ENCODE data around the gene CAAP1. TPM values are rescaled to one million over a fixed set of nuclear protein-coding genes. Genes with fewer than 3 reads are reported as not detected.

Gene CAAP1
- total and polyA plus RNA-seq, 4 donors = 8.9 to 19.6 (median 11.3) TPM

GRCh38 chr9:26802921-26803320 is 89.7 kb downstream of the CAAP1 start:
- WGBS = 94% methylated on average over 2 of the region's 2 CpGs
- DNase-seq (ENCODE audit: low spot score) = no peak
- TF ChIP-seq SP1 (IDR thresholded peaks at IDR 0.05) (no peak), HNF4A (conservative IDR thresholded peaks at IDR 0.05) (no peak), ATF3 (IDR thresholded peaks at IDR 0.05) (no peak), TAF1 (conservative IDR thresholded peaks at IDR 0.05) (no peak), FOXA1 (IDR thresholded peaks at IDR 0.05) (no peak), YY1 (IDR thresholded peaks at IDR 0.05) (no peak)
- no peak overlapping the region for H3K27ac ChIP-seq (ENCODE audit: low read depth in 1 of 2, low read length in 2 of 2)
- no peaks in the 10 kb centered on the region for H3K9me3 ChIP-seq (ENCODE audit: control insufficient read depth in 4 of 4, low read length in 3 of 4)
- no peaks in the 10 kb centered on the region for H3K36me3 ChIP-seq (ENCODE audit: control insufficient read depth in 4 of 4, insufficient read depth in 3 of 4, low read depth in 1 of 4, low read length in 3 of 4)
- H3K9ac ChIP-seq (ENCODE audit: low read depth in 1 of 2, low read length in 2 of 2) = no peak overlapping the region
- H3K4me3 ChIP-seq (ENCODE audit: low read depth in 1 of 3, low read length in 3 of 3) = no peak overlapping the region
- no peaks in the 10 kb centered on the region for H3K4me1 ChIP-seq (ENCODE audit: control insufficient read depth in 4 of 4, insufficient read depth in 4 of 4, low read length in 3 of 4)
- H3K27me3 ChIP-seq (ENCODE audit: control insufficient read depth in 4 of 4, insufficient read depth in 4 of 4, low read length in 3 of 4) = no peaks in the 10 kb centered on the region

- TF ChIP-seq NR2F2 (IDR thresholded peaks at IDR 0.05) (no peak), MAX (IDR thresholded peaks at IDR 0.05) (no peak), ZBTB33 (IDR thresholded peaks at IDR 0.05) (no peak), ATF3 (IDR thresholded peaks at IDR 0.05) (no peak), RAD21 (IDR thresholded peaks at IDR 0.05) (no peak), YY1 (IDR thresholded peaks at IDR 0.05) (no peak), TAF1 (conservative IDR thresholded peaks at IDR 0.05) (no peak), GABPA (IDR thresholded peaks at IDR 0.05 in 1 of 2, conservative IDR thresholded peaks at IDR 0.05 in 1 of 2) (no peak), HNF4A (conservative IDR thresholded peaks at IDR 0.05) (no peak), FOXA1 (IDR thresholded peaks at IDR 0.05) (no peak), JUND (IDR thresholded peaks at IDR 0.05) (no peak), FOXA2 (IDR thresholded peaks at IDR 0.05) (no peak), RXRA (IDR thresholded peaks at IDR 0.05) (no peak), SP1 (IDR thresholded peaks at IDR 0.05) (no peak), CTCF (IDR thresholded peaks at IDR 0.05; ENCODE audit: low read depth, low read length, missing input control) (no peak), HNF4G (IDR thresholded peaks at IDR 0.05) (no peak)
Observed at GRCh38 chr9:26801772-26802171, 90.8 kb downstream of the CAAP1 start.

More at GRCh38 chr9:26801772-26802171, 90.8 kb downstream of the CAAP1 start:
- H3K27ac ChIP-seq (ENCODE audit: low read depth in 1 of 2, low read length in 2 of 2) = no peak overlapping the region
- H3K9ac ChIP-seq (ENCODE audit: low read depth in 1 of 2, low read length in 2 of 2) = no peak overlapping the region
- WGBS = 82% methylated on average over 3 of the region's 3 CpGs
- H3K4me1 ChIP-seq (ENCODE audit: control insufficient read depth in 4 of 4, insufficient read depth in 4 of 4, low read length in 3 of 4) = no peaks in the 10 kb centered on the region
- H3K27me3 ChIP-seq (ENCODE audit: control insufficient read depth in 4 of 4, insufficient read depth in 4 of 4, low read length in 3 of 4) = no peaks in the 10 kb centered on the region
- DNase-seq (ENCODE audit: low spot score) = no peak
- H3K36me3 ChIP-seq (ENCODE audit: control insufficient read depth in 4 of 4, insufficient read depth in 3 of 4, low read depth in 1 of 4, low read length in 3 of 4) = no peaks in the 10 kb centered on the region
- H3K9me3 ChIP-seq (ENCODE audit: control insufficient read depth in 4 of 4, low read length in 3 of 4) = no peaks in the 10 kb centered on the region
- H3K4me3 ChIP-seq (ENCODE audit: low read depth in 1 of 3, low read length in 3 of 3) = no peak overlapping the region

All from liver (tissue), 9 donors.